D341Med (cell line): ENCODE measurements around the gene CIB2.

Source experiments
- DNase-seq: peaks from one replicate; pipeline ENCODE4 v3.0.0; 2012; ENCODE audit warnings: low spot score

The CIB2 gene

GRCh38 chr15:78065973-78066946 is 65.0 kb downstream of the CIB2 start:
- no peak for DNase-seq

GRCh38 chr15:78065284-78065872 is 65.9 kb downstream of the CIB2 start:
- no peak for DNase-seq

- DNase-seq, result no peak
Observed at GRCh38 chr15:78064544-78064943, 66.7 kb downstream of the CIB2 start.

- DNase-seq, result no peak
Observed at GRCh38 chr15:78063970-78064385, 67.3 kb downstream of the CIB2 start.

- DNase-seq, result no peak
Observed at GRCh38 chr15:78063217-78063616, 68.0 kb downstream of the CIB2 start.

- peak; percentile 60 for DNase-seq
Observed at GRCh38 chr15:78061963-78062427, 69.2 kb downstream of the CIB2 start.

GRCh38 chr15:78060232-78060631 is 71.0 kb downstream of the CIB2 start:
- DNase-seq, result no peak

- no peak for DNase-seq
Observed at GRCh38 chr15:78059110-78059839, 72.0 kb downstream of the CIB2 start.

- DNase-seq, result no peak
Observed at GRCh38 chr15:78058401-78058935, 72.8 kb downstream of the CIB2 start.

- no peak for DNase-seq
Observed at GRCh38 chr15:78057803-78058202, 73.4 kb downstream of the CIB2 start.

GRCh38 chr15:78056714-78057269 is 74.5 kb downstream of the CIB2 start:
- no peak for DNase-seq

- no peak for DNase-seq
Observed at GRCh38 chr15:78055919-78056713, 75.1 kb downstream of the CIB2 start.

- DNase-seq, result no peak
Observed at GRCh38 chr15:78054966-78055365, 76.3 kb downstream of the CIB2 start.
